Colon (tissue), 2 donors: Measurements from ENCODE around the gene DRC3.

Experiments used
- FAIRE-seq: peaks from 2 replicates; lab custom pipeline; 2012; peaks lifted over from hg19 to GRCh38; lab: Jason Lieb, UNC
- donor health status: control.
- donor health status: control.

DRC3 gene

GRCh38 chr17:18056214-18056613 lies 83.6 kb downstream of the DRC3 start:
- no peak for FAIRE-seq

- FAIRE-seq = no peak
Measured at GRCh38 chr17:18059283-18059682, 86.6 kb downstream of the DRC3 start.

- no peak for FAIRE-seq
Measured at GRCh38 chr17:18064053-18064452, 91.4 kb downstream of the DRC3 start.

- FAIRE-seq = no peak
Measured at GRCh38 chr17:18065546-18065945, 92.9 kb downstream of the DRC3 start.
